ENCODE data around the gene SLC8B1.

- TF ChIP-seq POLR2AphosphoS5 (IDR thresholded peaks at IDR 0.05): no peak
- no peak for TF ChIP-seq CTCF (IDR thresholded peaks at IDR 0.05)
- TF ChIP-seq POLR2A (IDR thresholded peaks at IDR 0.05): no peak
Observed at GRCh38 chr12:113373440-113373839, 38.5 kb upstream of the SLC8B1 start.
